HepG2 (cell line): ENCODE results near the gene OMG. TPM values are rescaled to one million over a fixed set of nuclear protein-coding genes. Genes with fewer than 3 reads are reported as not detected.

Experiments used
- ATAC-seq: fragments of 200-7000 bp; cut with Tn5 transposase; 3 replicates; pipeline ENCODE4 v1.9.1; 2020; ENCODE audit warnings: mild to moderate bottlenecking, moderate library complexity
- BruUV-seq: library from RNA; stranded (reverse); fragments of 400-500 nt; replicated peaks from 2 replicates; lab custom pipeline; 2021; lab: Mats Ljungman, UMichigan
- CTCF ChIA-PET: fragments of 300-600 bp; formaldehyde crosslinking; extraction: SDS; loops from one replicate; lab custom pipeline; 2021; ENCODE audit warnings: low total read pairs, inconsistent platforms, low intra/inter-chr PET ratio; lab: Yijun Ruan, JAX
- POLR2A ChIA-PET: fragments of 350-600 bp; sonication (Branson Sonifier 250); formaldehyde crosslinking; loops from one replicate; lab custom pipeline; 2020; ENCODE audit warnings: antibody characterized with exemption, inconsistent platforms; lab: Yijun Ruan, JAX
- DNase-seq: peaks from one replicate; pipeline ENCODE4 v3.0.0-alpha.2; 2015; ENCODE audit warnings: low spot score
- FAIRE-seq: peaks from 3 replicates; lab custom pipeline; 2011; peaks lifted over from hg19 to GRCh38; lab: Jason Lieb, UNC
- H2AFZ ChIP-seq: one replicate; pipeline ENCODE4 v1.6.1; 2011; ENCODE audit warnings: low read length, inconsistent platforms
- H3K27ac ChIP-seq: fragments of 300-600 bp; 3 replicates; pipeline ENCODE4 v1.8.0; 2011; ENCODE audit warnings: mixed run types, mild to moderate bottlenecking, mixed read lengths, low read length, inconsistent platforms; ENCODE audit not compliant: insufficient read depth; ENCODE audit errors: extremely low read length
- H3K27me3 ChIP-seq, 2 experiments: fragments of 200-600 bp in 1 of 2; 2 replicates in 1 of 2; 3 replicates in 1 of 2; pipeline versions ENCODE4 v1.6.0 to v1.8.0; 2011; ENCODE audit warnings: low read length in 2 of 2, mild to moderate bottlenecking in 2 of 2, moderate library complexity in 2 of 2, inconsistent platforms in 1 of 2; ENCODE audit not compliant: insufficient read depth in 2 of 2, control insufficient read depth in 1 of 2
- H3K36me3 ChIP-seq, 2 experiments: fragments of 200-600 bp in 1 of 2; replicated peaks in 1 of 2; 2 replicates in 1 of 2; 3 replicates in 1 of 2; pipeline versions ENCODE4 v1.5.1 to v1.8.0; 2011; ENCODE audit warnings: low read length in 2 of 2, inconsistent platforms in 1 of 2; ENCODE audit not compliant: insufficient read depth in 2 of 2, control insufficient read depth in 1 of 2
- H3K4me1 ChIP-seq: 2 replicates; pipeline ENCODE4 v1.5.1; 2012; ENCODE audit warnings: low read length, inconsistent platforms; ENCODE audit not compliant: insufficient read depth
- H3K4me2 ChIP-seq: 2 replicates; pipeline ENCODE4 v1.6.0; 2011; ENCODE audit warnings: low read depth, low read length, inconsistent platforms
- H3K4me3 ChIP-seq, 3 experiments: fragments of 200-600 bp in 1 of 3; sonication (generic), shearing (Covaris generic) in 1 of 3; replicated peaks in 1 of 3; 2 replicates each; pipeline ENCODE4 v1.5.1; 2011 to 2016; ENCODE audit warnings: low read length in 3 of 3, inconsistent platforms in 2 of 3, low read depth in 2 of 3, mild to moderate bottlenecking in 2 of 3, control low read depth in 1 of 3, mixed read lengths in 1 of 3; ENCODE audit not compliant: insufficient read depth in 1 of 3
- H3K79me2 ChIP-seq: one replicate; pipeline ENCODE4 v1.6.1; 2011; ENCODE audit warnings: low read length, inconsistent platforms; ENCODE audit not compliant: insufficient read depth
- H3K9ac ChIP-seq: 2 replicates; pipeline ENCODE4 v1.6.0; 2011; ENCODE audit warnings: mild to moderate bottlenecking, low read depth, low read length, inconsistent platforms; ENCODE audit not compliant: insufficient read depth
- H3K9me3 ChIP-seq: 2 replicates; pipeline ENCODE4 v1.5.1; 2012; ENCODE audit warnings: mild to moderate bottlenecking, low read length
- H4K20me1 ChIP-seq: 2 replicates; pipeline ENCODE4 v1.6.0; 2011; ENCODE audit warnings: inconsistent platforms, mild to moderate bottlenecking, low read length, moderate library complexity; ENCODE audit not compliant: insufficient read depth
- CEBPB ChIP-seq: IDR thresholded peaks from 2 replicates; pipeline ENCODE4 v1.6.1; 2011; ENCODE audit warnings: low read depth, low read length, improper control_type of control experiment, borderline replicate concordance
- SKI ChIP-seq: fragments of 450-650 bp; IDR thresholded peaks from one replicate; pipeline ENCODE4 v1.6.1; 2018; ENCODE audit warnings: mild to moderate bottlenecking; ENCODE audit not compliant: partially characterized antibody
- ZNF207 ChIP-seq: fragments of 450-650 bp; IDR thresholded peaks from 2 replicates; pipeline ENCODE4 v1.6.1; 2016; ENCODE audit warnings: antibody characterized with exemption, borderline replicate concordance
- ZNF501 ChIP-seq: sonication (generic); formaldehyde crosslinking; IDR thresholded peaks from 2 replicates; pipeline ENCODE4 v1.5.1; 2020; ENCODE audit warnings: mild to moderate bottlenecking, moderate library complexity, missing genetic modification reagents
- WGBS: methylation state at CpG from one replicate; pipeline ENCODE4 v1.1.6; 2017; ENCODE audit warnings: low lambda C conversion rate; 5-methylcytosine and 5-hydroxymethylcytosine counted together
- in situ Hi-C: cut with HindIII; loops from 2 replicates; pipeline ENCODE4 v1.10.0; 2017; ENCODE audit warnings: low pct_unique_long_range_greater_than_20kb; ENCODE audit not compliant: extremely low pct_ligation_motif_present
- intact Hi-C: fragments of 100-400 bp; cut with micrococcal nuclease; formaldehyde crosslinking; loops from one replicate; pipeline ENCODE4 v1.10.0; 2022; ENCODE audit not compliant: unreplicated experiment
- polyA plus RNA-seq, 8 experiments: library from polyadenylated mRNA; depleted of rRNA in 3 of 8; stranded (reverse) in 7 of 8; unstranded in 1 of 8; fragments of >200 nt; fragmentation: Illumina TruSeq in 4 of 8; extraction: Trizol in 4 of 8; gene quantifications; 2 replicates each; pipeline versions ENCODE4 v1.2.1 to v1.2.3, GENCODE V29; 2011 to 2016; ENCODE audit warnings: low read depth in 4 of 8, missing spikeins in 1 of 8, mixed read lengths in 1 of 8; ENCODE audit not compliant: insufficient read depth in 1 of 8
- total RNA-seq, 5 experiments: library from RNA; depleted of rRNA; stranded (reverse); fragments of >200 nt; fragmentation: Illumina TruSeq; extraction: Trizol; gene quantifications; 2 replicates each; pipeline ENCODE4 v1.2.3, GENCODE V29; 2016; ENCODE audit warnings: low read depth in 1 of 5
- TF ChIP-seq, protein P1 (sequence below): sonication (generic); formaldehyde crosslinking; IDR thresholded peaks from 2 replicates; pipeline ENCODE4 v1.8.0; 2022; ENCODE audit warnings: missing genetic modification reagents, mild to moderate bottlenecking, moderate library complexity, borderline replicate concordance
- TF ChIP-seq, protein P2 (sequence below): sonication (generic); formaldehyde crosslinking; IDR thresholded peaks from 2 replicates; pipeline ENCODE4 v1.5.0; 2020; ENCODE audit warnings: missing genetic modification reagents

The OMG gene
- total and polyA plus RNA-seq, 2 of the 13 experiments (the other 11 are each of a cell fraction or from before 2014, with no cell fraction given), result not detected

DNA sequence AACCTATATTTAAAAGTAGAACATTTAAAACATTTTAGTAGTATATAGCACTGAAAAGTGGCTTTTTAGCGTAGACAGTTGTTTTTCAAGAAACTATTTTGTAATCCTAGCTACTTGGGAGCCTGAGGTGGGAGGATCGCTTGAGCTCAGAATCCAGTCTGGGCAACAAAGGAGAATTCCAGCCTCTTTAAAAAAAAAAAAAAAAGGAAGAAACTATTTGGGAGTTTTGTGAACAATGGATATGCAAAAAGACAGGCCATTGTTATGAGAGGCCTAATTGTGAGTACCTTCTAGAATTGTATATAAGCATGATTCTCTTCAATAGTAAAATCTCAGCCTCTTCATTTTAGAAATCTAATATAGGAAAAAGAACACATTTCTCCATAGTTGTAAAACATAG, 17.6 kb downstream of the OMG start:
- WGBS, result 99% methylated on average over 2 of the region's 2 CpGs
- CTCF ChIA-PET, result no interaction called here
- intact Hi-C loops (no loop called here), in situ Hi-C loops (no loop called here)
- FAIRE-seq, result no peak
- H2AFZ ChIP-seq, result no peak overlapping the region
- H3K4me1 ChIP-seq, result peaks cover 4% of the 10 kb centered on the region
- BruUV-seq, result no TSS peak
- H4K20me1 ChIP-seq, result no peaks in the 10 kb centered on the region; the same call in 1 of the 2 replicates
- H3K27me3 ChIP-seq, result no peaks in the 10 kb centered on the region
- no peak overlapping the region for H3K27ac ChIP-seq
- H3K79me2 ChIP-seq, result no peaks in the 10 kb centered on the region
- TF ChIP-seq, protein P1, sequence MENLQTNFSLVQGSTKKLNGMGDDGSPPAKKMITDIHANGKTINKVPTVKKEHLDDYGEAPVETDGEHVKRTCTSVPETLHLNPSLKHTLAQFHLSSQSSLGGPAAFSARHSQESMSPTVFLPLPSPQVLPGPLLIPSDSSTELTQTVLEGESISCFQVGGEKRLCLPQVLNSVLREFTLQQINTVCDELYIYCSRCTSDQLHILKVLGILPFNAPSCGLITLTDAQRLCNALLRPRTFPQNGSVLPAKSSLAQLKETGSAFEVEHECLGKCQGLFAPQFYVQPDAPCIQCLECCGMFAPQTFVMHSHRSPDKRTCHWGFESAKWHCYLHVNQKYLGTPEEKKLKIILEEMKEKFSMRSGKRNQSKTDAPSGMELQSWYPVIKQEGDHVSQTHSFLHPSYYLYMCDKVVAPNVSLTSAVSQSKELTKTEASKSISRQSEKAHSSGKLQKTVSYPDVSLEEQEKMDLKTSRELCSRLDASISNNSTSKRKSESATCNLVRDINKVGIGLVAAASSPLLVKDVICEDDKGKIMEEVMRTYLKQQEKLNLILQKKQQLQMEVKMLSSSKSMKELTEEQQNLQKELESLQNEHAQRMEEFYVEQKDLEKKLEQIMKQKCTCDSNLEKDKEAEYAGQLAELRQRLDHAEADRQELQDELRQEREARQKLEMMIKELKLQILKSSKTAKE (CRISPR knock-in tag), result no peak
- TF ChIP-seq, protein P2, sequence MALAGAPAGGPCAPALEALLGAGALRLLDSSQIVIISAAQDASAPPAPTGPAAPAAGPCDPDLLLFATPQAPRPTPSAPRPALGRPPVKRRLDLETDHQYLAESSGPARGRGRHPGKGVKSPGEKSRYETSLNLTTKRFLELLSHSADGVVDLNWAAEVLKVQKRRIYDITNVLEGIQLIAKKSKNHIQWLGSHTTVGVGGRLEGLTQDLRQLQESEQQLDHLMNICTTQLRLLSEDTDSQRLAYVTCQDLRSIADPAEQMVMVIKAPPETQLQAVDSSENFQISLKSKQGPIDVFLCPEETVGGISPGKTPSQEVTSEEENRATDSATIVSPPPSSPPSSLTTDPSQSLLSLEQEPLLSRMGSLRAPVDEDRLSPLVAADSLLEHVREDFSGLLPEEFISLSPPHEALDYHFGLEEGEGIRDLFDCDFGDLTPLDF (CRISPR knock-in tag), result no peak
- TF ChIP-seq CEBPB (no peak), ZNF207 (no peak), SKI (no peak), ZNF501 (no peak)
- POLR2A ChIA-PET, result no interaction called here
- no peak for DNase-seq
- ATAC-seq, result no peak
- H3K4me3 ChIP-seq, result no peak overlapping the region
- H3K4me2 ChIP-seq, result no peak overlapping the region
- no peaks in the 10 kb centered on the region for H3K9me3 ChIP-seq
- peaks cover 3 to 32% of the 10 kb centered on the region in 2 experiments; a peak in 3 of 5 replicates for H3K36me3 ChIP-seq
- no peak overlapping the region for H3K9ac ChIP-seq
